ENCODE measurements around the gene SORD.
"Not testable (repeated sequence)": the region's sequence is repeated elsewhere in the genome, so short reads cannot be mapped to it uniquely, and the experiment has no call there.

Gene SORD

GRCh38 chr15:45009046-45009445, 13.9 kb upstream of the SORD start:
- no peak for DNase-seq (ENCODE audit: extremely low read depth, low read depth)
- TF ChIP-seq CTCF (IDR thresholded peaks at IDR 0.05; ENCODE audit: low read depth, low read length): no peak

DNA sequence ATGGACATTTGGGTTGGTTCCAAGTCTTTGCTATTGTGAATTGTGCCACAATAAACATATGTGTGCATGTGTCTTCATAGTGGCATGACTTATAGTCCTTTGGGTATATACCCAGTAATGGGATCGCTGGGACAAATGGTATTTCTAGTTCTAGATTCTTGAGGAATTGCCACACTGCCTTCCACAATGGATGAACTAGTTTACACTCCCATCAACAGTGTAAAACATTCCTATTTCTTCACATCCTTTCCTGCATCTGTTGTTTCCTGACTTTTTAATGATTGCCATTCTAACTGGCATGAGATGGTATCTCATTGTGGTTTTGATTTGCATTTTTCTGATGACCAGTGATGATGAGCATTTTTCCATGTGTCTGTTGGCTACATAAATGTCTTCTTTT, 7.9 kb upstream of the SORD start:
- not testable (repeated sequence) for DNase-seq (ENCODE audit: extremely low read depth, low read depth)

- not testable (repeated sequence) for DNase-seq (ENCODE audit: extremely low read depth, low read depth)
Observed at GRCh38 chr15:45020222-45020900, 2.6 kb upstream of the SORD start.

- DNase-seq (ENCODE audit: extremely low read depth, low read depth): not testable (repeated sequence)
Observed at GRCh38 chr15:45020901-45021259, 2.1 kb upstream of the SORD start.

DNA sequence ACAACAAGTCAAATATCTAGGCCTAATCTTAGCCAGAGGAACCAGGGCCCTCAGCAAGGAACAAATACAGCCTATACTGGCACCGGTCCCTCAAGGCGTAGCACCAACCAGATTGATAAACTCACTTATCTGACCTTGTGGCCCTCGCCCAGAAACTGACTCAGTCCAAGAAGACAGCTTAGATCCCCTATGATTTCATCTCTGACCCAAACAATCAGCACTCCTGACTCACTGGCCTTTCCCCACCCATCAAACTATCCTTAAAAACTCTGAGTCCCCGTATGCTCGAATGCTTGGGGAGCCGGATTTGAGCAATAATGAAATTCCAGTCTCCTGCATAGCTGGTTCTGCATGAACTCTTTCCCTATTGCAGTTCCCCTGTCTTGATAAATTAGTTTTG, 1.6 kb upstream of the SORD start:
- no peak for TF ChIP-seq CTCF (IDR thresholded peaks at IDR 0.05; ENCODE audit: low read depth, low read length)
- no peak for DNase-seq (ENCODE audit: extremely low read depth, low read depth)

DNA sequence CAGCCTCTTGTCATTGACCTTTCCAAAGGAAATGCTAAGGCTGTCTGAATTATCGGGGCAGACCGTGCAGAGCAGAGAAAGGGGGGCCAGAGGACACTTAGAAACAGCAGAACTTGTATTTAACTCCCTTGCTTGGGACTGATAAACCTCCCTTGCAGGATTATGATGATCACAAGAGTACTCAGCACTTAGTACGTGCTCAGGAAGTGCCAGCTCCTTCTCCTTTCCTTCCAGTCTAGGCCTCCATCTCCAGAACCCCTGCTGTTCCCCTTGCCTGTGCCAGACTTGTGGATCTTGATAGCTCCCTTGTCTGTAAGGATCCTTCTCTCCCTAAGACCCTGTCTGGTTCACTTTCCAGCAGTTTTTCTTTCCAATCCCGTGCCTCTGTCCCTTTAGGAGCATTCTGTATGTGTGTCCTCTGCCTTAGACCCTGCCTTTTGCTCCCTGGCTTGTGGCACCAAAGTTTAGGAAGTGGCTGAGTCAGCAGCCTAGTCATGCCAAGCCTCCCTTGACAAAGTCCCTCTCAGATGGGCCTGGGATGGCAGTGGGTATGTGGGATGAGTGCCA, 747 bp downstream of the SORD start:
- DNase-seq (ENCODE audit: extremely low read depth, low read depth): no peak
- TF ChIP-seq CTCF (IDR thresholded peaks at IDR 0.05; ENCODE audit: low read depth, low read length): no peak

DNA sequence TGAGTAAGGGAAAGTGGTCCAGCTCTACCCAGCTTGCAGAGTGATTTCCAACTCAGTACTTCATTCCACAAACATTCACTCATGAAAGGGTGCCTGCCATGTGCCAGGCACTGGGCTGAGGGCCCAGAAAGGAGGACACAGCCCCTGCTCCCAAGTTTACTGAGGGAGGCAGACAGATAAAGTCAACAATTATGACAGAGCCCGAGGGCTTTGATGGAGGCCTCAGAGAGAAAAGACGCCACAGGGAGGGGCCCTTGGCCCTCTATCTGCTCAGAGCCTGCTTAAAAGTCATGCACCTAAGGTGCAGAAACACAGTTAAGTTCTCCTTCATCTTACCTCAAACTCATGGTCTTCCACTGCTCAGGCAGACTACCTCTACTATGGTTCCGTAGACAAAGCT, 1.7 kb downstream of the SORD start:
- not testable (repeated sequence) for DNase-seq (ENCODE audit: extremely low read depth, low read depth)

DNA sequence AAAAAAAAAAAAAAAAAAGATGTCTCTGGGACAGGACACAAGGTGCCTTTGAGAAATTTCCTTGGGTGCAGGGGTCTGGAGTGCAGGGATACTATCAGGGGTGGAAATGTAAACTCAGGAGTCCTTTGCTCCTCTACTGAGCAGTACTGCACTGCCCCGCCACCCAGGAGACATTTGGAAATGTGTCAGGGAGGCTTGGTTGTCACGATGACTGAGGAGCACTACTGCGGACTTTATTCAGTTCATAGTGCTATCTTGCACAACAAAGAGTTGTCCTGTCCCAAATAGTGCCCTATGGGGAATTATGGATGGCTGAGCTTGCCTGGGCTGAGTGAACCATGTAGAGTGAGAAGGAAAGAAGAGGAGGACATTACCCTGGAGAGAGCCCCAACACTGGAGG, 2.6 kb downstream of the SORD start:
- DNase-seq (ENCODE audit: extremely low read depth, low read depth): not testable (repeated sequence)

- DNase-seq (ENCODE audit: extremely low read depth, low read depth): no peak
- TF ChIP-seq CTCF (IDR thresholded peaks at IDR 0.05; ENCODE audit: low read depth, low read length): no peak
Observed at GRCh38 chr15:45026651-45027190, 3.7 kb downstream of the SORD start.

GRCh38 chr15:45027220-45027619, 4.2 kb downstream of the SORD start:
- no peak for TF ChIP-seq CTCF (IDR thresholded peaks at IDR 0.05; ENCODE audit: low read depth, low read length)
- no peak for DNase-seq (ENCODE audit: extremely low read depth, low read depth)

All from AG09319 (cell line).